ENCODE data around the gene GPR161. TPM values are rescaled to one million over a fixed set of nuclear protein-coding genes. Genes with fewer than 3 reads are reported as not detected.

Gene GPR161
- polyA plus RNA-seq, 1 donor (not counting 4 experiments of a cell fraction or from before 2014, with no cell fraction given): 7.8 TPM

- TF ChIP-seq EZH2 (IDR thresholded peaks at IDR 0.05; ENCODE audit: low read length) (no peak), CTCF (optimal IDR thresholded peaks at IDR 0.05 in 1 of 3, IDR thresholded peaks at IDR 0.05 in 1 of 3, conservative IDR thresholded peaks at IDR 0.05 in 1 of 3; ENCODE audit: extremely low read depth in 1 of 3, insufficient read depth in 2 of 3, low read length in 3 of 3) (no peak)
Observed at GRCh38 chr1:168125051-168125450, 11.7 kb downstream of the GPR161 start.

GRCh38 chr1:168121401-168122011 lies 15.2 kb downstream of the GPR161 start:
- Histone ChIP-seq H3K79me2 (ENCODE audit: control insufficient read depth, insufficient read depth, low read length) (no peaks in the 10 kb centered on the region), H3K27ac (ENCODE audit: control insufficient read depth, insufficient read depth, low read length) (no peak overlapping the region), H3K9me3 (ENCODE audit: control insufficient read depth, low read depth, low read length) (no peaks in the 10 kb centered on the region), H3K9me1 (ENCODE audit: control insufficient read depth, extremely low read depth, insufficient read depth, low read length) (no peaks in the 10 kb centered on the region), H3K4me3 (ENCODE audit: control insufficient read depth in 2 of 3, extremely low read depth in 1 of 3, insufficient read depth in 2 of 3, low read depth in 1 of 3, low read length in 3 of 3) (no peak overlapping the region), H3K27me3 (ENCODE audit: control insufficient read depth, extremely low read depth, insufficient read depth, low read length) (no peaks in the 10 kb centered on the region), H3K4me1 (ENCODE audit: control insufficient read depth, extremely low read depth, insufficient read depth, low read length) (peaks cover 10% of the 10 kb centered on the region), H3K4me2 (ENCODE audit: control insufficient read depth, extremely low read depth, insufficient read depth, low read depth, low read length) (peak overlapping the region; percentile 38), H3K36me3 (ENCODE audit: control insufficient read depth in 2 of 2, extremely low read depth in 1 of 2, insufficient read depth in 2 of 2, low read length in 2 of 2) (peaks cover 0 to 1% of the 10 kb centered on the region in 2 experiments), H4K20me1 (ENCODE audit: control insufficient read depth, extremely low read depth, insufficient read depth, low read length) (no peaks in the 10 kb centered on the region), H3K9ac (ENCODE audit: control insufficient read depth, extremely low read depth, insufficient read depth, low read length) (no peak overlapping the region), H2AFZ (ENCODE audit: control insufficient read depth, low read length) (no peak overlapping the region)
- no peak for FAIRE-seq
- TF ChIP-seq CTCF (optimal IDR thresholded peaks at IDR 0.05 in 1 of 3, IDR thresholded peaks at IDR 0.05 in 1 of 3, conservative IDR thresholded peaks at IDR 0.05 in 1 of 3; ENCODE audit: extremely low read depth in 1 of 3, insufficient read depth in 2 of 3, low read length in 3 of 3): no peak
- TF ChIP-seq EZH2 (IDR thresholded peaks at IDR 0.05; ENCODE audit: low read length): no peak
- dilution Hi-C loops (cut with MboI; ENCODE audit: extremely low pct_ligation_motif_present, low sequenced_read_pairs): no loop called here
- no peak for DNase-seq (ENCODE audit: low read depth, low spot score)

More at GRCh38 chr1:168125051-168125450, 11.7 kb downstream of the GPR161 start:
- no peak overlapping the region for H3K9ac ChIP-seq (ENCODE audit: control insufficient read depth, extremely low read depth, insufficient read depth, low read length)
- H3K4me2 ChIP-seq (ENCODE audit: control insufficient read depth, extremely low read depth, insufficient read depth, low read depth, low read length): no peak overlapping the region
- dilution Hi-C loops (cut with MboI; ENCODE audit: extremely low pct_ligation_motif_present, low sequenced_read_pairs): no loop called here
- H4K20me1 ChIP-seq (ENCODE audit: control insufficient read depth, extremely low read depth, insufficient read depth, low read length): no peaks in the 10 kb centered on the region
- H3K4me1 ChIP-seq (ENCODE audit: control insufficient read depth, extremely low read depth, insufficient read depth, low read length): peaks cover 10% of the 10 kb centered on the region
- no peaks in the 10 kb centered on the region for H3K79me2 ChIP-seq (ENCODE audit: control insufficient read depth, insufficient read depth, low read length)
- H3K27me3 ChIP-seq (ENCODE audit: control insufficient read depth, extremely low read depth, insufficient read depth, low read length): no peaks in the 10 kb centered on the region
- H3K9me3 ChIP-seq (ENCODE audit: control insufficient read depth, low read depth, low read length): no peaks in the 10 kb centered on the region
- H3K27ac ChIP-seq (ENCODE audit: control insufficient read depth, insufficient read depth, low read length): no peak overlapping the region
- no peak for FAIRE-seq
- no peak for DNase-seq (ENCODE audit: low read depth, low spot score)
- no peak overlapping the region for H2AFZ ChIP-seq (ENCODE audit: control insufficient read depth, low read length)
- H3K9me1 ChIP-seq (ENCODE audit: control insufficient read depth, extremely low read depth, insufficient read depth, low read length): no peaks in the 10 kb centered on the region
- H3K36me3 ChIP-seq (ENCODE audit: control insufficient read depth in 2 of 2, extremely low read depth in 1 of 2, insufficient read depth in 2 of 2, low read length in 2 of 2): peaks cover 0 to 1% of the 10 kb centered on the region in 2 experiments
- no peak overlapping the region for H3K4me3 ChIP-seq (ENCODE audit: control insufficient read depth in 2 of 3, extremely low read depth in 1 of 3, insufficient read depth in 2 of 3, low read depth in 1 of 3, low read length in 3 of 3)
